NCI-H128 (cell line): ENCODE data around the gene MEF2B.
"Not testable (repeated sequence)": the region's sequence is repeated elsewhere in the genome, so short reads cannot be mapped to it uniquely, and the experiment has no call there.

Experiments used
- DNase-seq: peaks from one replicate; lab custom pipeline; 2025; ENCODE audit not compliant: unreplicated experiment; lab: John Stamatoyannopoulos, UW

MEF2B gene

GRCh38 chr19:19157808-19158207 lies 12.3 kb downstream of the MEF2B start:
- DNase-seq, result no peak

- no peak for DNase-seq
These were observed 14.4 kb downstream of the MEF2B start for GRCh38 chr19:19155495-19156219.

GRCh38 chr19:19154768-19155494 lies 15.1 kb downstream of the MEF2B start:
- no peak for DNase-seq

GRCh38 chr19:19152668-19153384 lies 17.2 kb downstream of the MEF2B start:
- no peak for DNase-seq

- no peak for DNase-seq
These were observed 18.6 kb downstream of the MEF2B start for GRCh38 chr19:19151418-19151817.

GRCh38 chr19:19149435-19149834 lies 20.6 kb downstream of the MEF2B start:
- no peak for DNase-seq

GRCh38 chr19:19148504-19148903 lies 21.6 kb downstream of the MEF2B start:
- DNase-seq, result not testable (repeated sequence)

GRCh38 chr19:19147344-19147743 lies 22.7 kb downstream of the MEF2B start:
- no peak for DNase-seq

- no peak for DNase-seq
These were observed 23.2 kb downstream of the MEF2B start for GRCh38 chr19:19146865-19147264.

- peak; percentile 58 for DNase-seq
These were observed 24.1 kb downstream of the MEF2B start for GRCh38 chr19:19145684-19146608.

GRCh38 chr19:19145281-19145680 lies 24.8 kb downstream of the MEF2B start:
- DNase-seq, result no peak

GRCh38 chr19:19142347-19142746 lies 27.7 kb downstream of the MEF2B start:
- no peak for DNase-seq

GRCh38 chr19:19140476-19140875 lies 29.6 kb downstream of the MEF2B start:
- DNase-seq, result no peak

- DNase-seq, result no peak
These were observed 30.2 kb downstream of the MEF2B start for GRCh38 chr19:19139876-19140229.

GRCh38 chr19:19138109-19138981 lies 31.7 kb downstream of the MEF2B start, which contains the start of gene TMEM161A:
TMEM161A (minus strand) TSS chr19:19138478; CDS start chr19:19138428, 50 bp downstream.
- peak; percentile 91 for DNase-seq

GRCh38 chr19:19137556-19138108 lies 32.4 kb downstream of the MEF2B start:
- no peak for DNase-seq

GRCh38 chr19:19135713-19136112 lies 34.4 kb downstream of the MEF2B start:
- not testable (repeated sequence) for DNase-seq

- no peak for DNase-seq
These were observed 35.3 kb downstream of the MEF2B start for GRCh38 chr19:19134687-19135158.

- no peak for DNase-seq
These were observed 36.1 kb downstream of the MEF2B start for GRCh38 chr19:19133985-19134384.
